ENCODE data around the gene CAMK2A.
A peak's percentile ranks its signal among the peaks of the same experiment; 100 is the strongest.

Gene CAMK2A

DNA sequence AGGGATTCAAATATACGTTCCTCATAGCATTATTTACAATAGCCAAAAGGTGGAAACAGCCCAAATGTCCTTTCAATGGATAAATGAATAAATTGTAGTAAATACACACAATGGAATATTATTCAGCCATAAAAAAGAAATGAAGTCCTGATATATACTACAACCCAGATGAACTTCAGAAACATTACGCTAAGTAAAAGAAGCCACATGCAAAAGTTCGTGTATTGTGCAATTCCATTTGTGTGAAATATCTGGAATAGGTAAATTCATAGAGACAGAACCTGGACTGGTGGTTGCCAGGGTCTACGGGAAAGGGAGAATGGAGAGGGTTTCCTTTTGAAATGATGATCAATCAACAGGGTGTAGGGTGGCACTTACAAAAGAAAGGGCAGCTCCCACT is 25.7 kb upstream of the CAMK2A start:
- no peak for DNase-seq (ENCODE audit: low spot score)

DNA sequence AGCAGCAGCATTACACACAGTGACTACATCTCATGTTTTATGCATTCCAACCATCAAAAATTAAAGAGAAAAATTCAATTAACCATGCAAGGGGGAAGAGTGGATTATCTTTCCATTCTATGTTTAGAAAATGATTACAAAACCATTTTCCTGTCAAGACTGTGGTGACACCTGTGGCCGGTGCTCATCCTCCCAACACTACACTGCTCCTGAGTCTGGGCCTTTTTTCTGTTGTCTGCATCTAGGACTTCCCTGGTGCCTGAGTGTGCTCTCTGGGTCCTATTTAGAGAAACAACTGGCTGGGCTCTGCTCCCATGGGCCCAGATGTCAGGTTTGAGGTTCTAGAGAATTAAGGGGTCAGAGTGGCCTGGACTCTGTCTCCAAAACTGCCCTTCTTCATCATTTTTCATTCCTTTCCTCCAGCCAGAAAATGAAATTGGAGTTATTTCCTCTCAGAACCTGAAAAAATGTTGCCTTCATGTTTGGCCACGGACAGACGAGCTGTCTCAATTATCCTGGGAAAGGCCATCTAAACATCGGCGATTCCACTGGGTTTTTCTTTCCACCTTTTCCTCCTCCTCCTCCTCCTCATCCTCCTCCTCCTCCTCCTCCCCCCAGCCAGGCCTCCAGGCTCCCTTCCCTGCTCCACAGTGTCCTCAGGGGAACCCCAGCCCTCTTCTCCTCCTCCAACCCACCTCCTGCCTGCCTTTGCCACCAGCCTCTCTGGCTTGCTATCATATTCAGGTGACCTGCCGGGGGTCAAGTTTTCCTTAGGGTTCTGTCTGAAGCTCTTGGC is 24.5 kb upstream of the CAMK2A start:
- no peak for DNase-seq (ENCODE audit: low spot score)

DNA sequence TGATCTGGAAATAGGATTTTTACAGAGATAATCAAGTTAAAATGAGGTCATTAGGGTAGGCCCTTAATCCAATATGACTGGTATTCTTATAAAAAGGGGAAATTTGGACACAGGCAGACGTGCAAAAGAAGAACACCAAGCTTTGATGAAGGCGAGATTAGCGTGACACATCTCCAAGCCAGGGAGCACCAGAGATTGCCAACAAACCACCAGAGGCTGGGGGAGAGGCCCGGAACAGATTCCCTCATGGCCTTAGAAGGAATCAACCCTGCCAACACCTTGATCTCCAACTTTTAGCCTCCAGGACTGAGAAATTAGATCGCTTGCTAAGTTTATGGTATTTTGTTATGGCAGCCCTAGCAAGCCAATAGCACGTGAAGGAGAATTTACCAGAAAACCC is 23.9 kb upstream of the CAMK2A start:
- DNase-seq (ENCODE audit: low spot score), result no peak

DNA sequence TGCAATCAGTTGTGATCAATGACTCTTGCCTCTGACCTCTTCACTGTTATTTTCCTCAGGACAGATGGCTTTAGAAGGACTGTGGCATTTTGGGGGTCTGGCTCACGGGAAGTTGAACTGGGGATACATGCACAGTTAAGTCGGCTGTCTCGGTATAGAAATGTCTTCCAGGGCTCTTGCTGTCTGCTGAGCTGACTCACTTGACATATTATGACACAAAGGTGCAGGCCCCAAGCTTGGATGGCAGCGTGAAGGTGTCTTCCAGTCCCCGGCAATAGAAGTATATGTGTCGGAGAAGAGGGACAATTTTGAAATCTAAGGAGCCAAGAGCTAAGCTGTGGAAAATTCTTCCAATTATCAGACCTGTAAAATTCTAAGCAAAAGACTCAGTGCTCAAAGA is 22.9 kb upstream of the CAMK2A start:
- DNase-seq (ENCODE audit: low spot score), result no peak

DNA sequence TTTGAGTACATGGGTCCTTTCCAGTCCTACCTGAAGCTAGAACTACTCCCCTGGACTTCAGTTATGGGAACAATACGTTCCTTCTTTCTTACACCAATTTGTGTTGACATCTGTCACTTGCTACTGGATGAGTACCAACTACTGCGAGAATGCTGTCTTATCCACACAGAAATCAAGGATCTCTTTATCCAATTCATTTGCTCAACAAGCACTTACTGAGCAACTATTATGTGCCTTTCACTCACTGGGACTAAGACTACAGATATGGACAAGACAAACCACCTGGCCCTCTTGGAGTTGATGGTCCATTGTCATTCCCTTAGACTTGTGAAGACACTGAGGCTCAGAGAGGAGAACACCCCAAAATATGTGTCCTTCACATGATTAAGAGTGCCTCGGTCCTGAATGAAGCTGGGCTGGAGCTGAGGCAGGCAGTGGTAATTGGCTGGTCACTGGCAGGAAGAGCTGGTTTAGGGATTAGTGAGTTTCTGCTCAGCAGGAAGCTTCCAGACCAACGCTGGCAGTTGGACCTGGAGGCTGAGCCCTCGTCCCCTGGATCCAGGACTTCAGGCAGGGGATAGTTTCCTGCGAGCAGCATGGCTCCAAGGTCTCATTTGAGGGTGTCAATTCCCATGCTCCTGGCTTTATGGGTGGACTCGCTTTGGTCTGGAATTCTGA is 21.6 kb upstream of the CAMK2A start:
- no peak for DNase-seq (ENCODE audit: low spot score)

DNA sequence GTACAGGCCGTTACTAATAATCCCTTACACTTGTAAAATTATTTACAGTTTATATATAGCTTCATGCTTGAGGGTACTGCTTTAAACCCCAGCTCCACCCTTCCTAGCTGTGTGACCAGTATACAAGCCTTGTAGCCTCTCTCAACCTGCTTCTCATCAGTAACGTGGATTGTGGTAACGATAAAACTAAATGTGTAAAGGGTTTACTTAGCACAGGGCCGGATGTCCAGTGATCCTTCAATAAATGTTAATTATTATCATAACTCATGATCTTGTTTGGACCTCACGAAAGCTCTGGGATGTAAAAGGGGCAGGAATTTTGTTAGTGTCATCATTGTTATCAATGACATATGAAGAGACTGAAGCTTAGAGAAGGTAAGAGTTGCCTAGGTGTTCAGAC is 20.7 kb upstream of the CAMK2A start:
- no peak for DNase-seq (ENCODE audit: low spot score)

DNA sequence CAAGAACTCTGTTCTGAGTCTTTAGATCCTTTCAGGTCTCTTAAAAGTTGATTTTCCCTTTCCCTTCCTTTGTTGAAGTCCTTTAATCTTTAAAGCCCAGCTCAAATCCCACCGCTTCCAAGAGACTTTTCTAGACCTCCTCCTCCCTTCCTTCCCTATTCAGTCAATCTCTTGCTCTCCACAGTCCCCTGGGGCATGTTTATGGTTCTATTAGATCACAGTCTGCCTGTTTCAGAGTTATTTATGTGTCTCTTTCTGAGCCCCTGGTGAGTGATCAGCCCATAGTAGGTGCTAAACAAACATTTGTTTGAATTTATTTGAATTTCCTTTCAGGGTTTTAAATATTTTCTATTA is 20.3 kb upstream of the CAMK2A start:
- DNase-seq (ENCODE audit: low spot score), result no peak

DNA sequence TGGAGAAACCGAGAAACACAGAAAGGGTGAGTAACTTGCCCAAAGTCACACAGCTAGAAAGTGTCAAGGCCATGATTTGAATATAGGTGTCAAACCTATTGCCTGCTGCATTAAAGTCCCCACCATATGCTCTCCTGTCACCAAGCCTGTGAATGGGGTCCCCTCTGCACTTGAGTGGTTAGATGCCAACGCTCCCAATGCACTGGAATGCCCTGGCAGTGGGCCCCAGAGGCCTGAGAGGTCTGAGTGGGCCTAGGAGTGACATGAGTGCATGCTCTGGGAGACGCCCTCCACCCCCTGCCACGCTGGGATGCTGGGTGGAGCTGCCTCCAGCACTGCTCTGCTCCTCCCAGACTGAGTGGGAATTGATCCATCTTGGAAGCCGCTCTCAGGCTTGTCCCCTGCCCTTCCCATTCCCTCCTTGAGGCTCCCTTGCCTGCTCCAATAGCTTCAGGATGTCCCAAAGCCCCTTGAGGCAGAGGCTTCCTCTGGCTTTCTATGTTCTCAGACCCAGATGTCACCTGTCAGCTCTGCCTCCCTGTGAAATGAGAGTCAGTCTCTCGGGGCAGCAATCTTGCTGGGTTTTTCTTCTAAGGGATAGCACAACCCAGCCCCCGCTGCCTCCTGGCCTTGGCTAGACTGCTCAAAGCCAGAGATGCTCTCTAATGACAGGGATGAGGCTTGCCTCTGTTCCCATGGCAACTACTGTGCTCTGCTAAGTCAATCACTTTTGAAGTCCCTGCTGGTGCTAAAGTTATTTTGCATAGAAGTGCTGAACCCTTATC is 19.7 kb upstream of the CAMK2A start:
- peak; percentile 64 for DNase-seq (ENCODE audit: low spot score)

DNA sequence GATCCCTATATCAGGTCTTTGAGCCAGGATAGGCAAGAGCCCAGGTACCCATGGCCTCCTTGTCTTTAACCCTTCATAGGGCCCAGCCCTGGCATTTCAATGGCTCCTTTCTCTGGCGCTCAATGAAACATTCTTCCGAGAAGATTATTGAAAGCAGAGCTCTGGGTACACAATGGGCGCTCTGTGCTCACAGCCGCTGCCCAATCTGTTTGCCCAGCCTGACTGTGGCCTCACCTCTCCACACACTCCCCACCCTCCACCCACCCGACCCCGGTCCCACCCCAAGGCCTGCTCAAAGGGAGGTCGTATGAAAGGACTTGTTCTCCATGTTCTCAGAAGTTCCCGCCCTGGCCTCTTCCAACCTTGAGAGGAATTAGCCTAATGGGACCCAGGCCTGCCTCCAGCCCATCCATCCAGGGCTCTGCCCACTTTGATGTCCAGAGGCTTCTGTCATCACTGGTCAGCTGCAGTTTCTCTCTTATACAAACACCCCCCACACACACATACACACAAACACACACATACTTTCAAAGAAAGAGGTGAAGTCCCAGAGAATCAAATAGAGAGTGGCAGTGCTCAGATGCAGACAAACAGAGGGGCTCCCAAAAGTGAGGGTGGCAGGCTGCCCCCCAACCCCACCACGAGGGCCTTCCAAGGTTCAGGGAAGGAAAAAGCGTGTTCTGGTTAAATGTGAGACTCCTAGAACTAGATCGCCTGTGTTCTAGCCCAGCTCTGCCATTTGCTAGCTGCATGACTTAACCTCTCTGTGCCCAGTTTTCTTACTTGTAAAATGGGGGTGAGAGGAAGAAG is 18.2 kb upstream of the CAMK2A start:
- DNase-seq (ENCODE audit: low spot score), result no peak

DNA sequence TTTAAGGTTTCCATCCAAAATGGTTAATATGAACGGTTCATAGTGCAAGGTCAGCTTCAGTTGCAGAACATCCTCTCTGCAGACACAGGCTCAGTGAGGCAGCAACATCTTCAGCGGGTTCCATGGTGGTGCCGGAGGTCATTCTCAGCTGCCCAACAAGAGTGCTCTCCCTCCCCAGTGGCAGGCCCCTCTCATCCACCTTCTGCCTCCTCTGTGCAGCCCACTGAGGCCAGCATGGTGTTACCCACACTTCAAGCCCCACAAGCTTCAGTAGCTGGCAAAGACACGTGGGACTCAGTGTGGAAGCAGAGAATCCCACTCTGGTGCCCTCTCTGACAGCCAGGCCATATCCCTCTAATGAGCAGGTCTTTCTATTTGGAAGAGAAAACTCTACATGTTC is 17.2 kb upstream of the CAMK2A start:
- no peak for DNase-seq (ENCODE audit: low spot score)

DNA sequence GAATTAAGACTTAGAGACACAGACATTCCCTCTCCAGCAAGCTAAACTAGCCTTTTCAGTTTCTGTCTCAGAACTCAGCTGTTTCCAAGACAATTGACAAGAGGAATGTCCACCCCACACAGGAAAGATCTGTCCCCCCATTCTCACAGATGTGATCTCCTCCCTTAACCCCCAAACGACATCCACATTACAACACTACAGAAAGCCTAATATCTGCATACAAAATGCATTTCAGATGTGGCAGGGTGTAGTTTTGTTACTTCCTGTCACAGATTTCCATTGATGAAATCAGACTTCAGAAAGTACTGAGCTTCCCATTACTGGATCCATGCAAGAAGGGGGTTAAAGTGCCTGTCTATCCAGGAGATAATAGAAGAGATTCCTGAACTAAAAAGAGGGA is 16.0 kb upstream of the CAMK2A start:
- DNase-seq (ENCODE audit: low spot score), result no peak

DNA sequence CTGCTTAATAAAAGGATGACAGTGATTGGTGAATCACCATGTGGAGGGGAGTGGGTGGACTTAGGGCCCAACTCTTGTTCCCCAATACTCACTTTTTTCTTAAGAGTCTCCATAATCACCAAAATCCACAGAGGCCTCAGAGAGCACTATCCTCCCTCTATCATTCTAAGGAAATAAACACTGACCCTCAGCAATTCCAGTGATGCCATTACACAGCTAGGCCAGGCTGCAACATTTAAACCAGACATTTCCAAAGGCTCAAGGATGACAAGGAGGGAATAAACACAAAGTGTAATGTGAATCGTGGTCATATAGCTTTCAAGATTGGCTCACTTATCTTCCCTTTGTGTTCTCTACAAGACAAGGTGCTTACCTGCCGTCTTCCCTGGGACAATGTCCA is 15.5 kb upstream of the CAMK2A start:
- DNase-seq (ENCODE audit: low spot score), result no peak

DNA sequence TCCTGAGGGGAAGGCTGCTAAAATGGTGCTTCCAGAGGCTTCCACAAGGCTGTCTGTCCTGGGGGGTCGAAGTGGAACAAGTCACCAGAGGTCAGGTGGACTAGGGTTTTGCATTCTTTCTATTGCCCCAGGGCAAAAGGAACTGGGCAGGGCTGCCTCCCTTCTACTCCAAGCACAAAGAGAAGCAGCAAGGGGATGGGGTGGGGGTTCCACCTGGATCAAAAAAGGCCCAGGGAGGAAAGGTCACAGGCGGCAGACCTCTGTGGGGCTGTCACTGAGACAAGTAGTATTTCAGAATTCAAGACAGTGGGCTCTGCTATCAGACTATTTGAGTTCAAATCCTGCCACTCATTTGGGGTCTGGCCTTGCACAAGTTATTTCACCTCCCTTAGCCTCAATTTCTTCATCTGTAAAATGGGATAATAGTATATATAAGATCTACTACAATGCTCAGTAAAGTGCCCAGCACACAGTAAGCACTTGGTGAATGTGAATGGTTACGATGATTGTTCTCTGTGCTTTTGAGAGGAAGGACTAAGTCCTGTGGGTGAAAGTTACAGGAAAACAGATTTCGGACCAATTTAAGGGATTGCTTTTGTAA is 15.0 kb upstream of the CAMK2A start:
- DNase-seq (ENCODE audit: low spot score), result no peak

DNA sequence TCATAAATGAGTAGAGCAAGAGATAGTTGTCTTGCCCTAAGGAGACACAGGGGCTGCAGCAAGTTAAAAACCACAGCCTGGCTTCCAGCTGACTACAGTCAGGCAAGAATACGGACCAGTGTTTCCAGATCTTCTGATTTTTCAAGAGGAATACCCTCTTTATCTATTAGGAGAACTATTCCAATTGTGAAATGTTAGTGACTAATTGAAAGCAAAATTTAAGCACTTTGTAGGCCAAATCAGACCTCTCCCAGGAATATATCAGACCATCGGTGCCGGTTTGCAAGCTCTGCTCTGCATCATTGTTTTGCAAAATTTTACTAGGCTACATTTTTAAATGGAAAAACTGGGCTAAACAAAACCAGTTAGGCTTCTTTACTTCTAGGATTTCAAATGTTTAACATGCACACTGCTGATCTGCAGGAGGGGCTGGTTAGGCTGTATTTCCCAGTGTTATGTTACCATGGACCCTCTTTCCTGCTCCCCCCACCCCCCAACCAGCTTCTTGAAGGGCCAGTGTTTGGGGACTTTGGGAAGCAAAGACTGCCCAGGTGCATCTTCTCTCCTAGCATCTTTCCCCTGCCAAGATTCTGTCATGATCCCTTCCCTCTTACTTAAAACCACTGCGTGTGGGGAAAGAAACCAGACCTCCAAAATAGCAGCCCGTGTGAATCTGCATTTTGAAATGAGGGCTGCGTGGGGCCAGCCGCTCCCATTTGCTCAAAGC is 14.2 kb upstream of the CAMK2A start:
- no peak for DNase-seq (ENCODE audit: low spot score)

DNA sequence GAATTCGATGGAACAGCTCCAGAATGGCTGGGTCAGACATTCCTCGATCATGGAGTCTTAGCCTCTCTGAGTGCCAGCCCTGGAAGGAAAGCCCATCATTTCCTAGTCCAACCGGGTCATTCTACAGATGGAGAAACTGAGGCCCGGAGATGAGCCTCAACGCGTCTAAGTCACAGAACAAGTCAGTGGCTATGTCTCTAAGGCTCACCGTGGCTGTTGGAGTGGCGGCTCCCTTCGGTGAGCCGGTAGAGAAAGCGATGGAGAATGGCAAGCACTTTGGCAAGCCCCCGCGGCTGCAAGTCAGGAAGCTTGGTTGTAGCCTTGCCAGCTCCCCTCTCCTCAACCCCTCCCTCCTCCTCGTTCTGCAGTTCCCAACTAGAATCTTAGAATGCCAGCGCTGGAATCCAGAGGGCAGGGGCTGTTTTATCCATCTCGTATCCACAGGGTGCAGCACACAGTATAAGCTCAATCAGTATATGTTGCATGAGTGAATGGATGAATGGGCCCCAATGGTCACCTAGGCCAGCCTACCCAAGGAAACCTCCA is 13.6 kb upstream of the CAMK2A start:
- no peak for DNase-seq (ENCODE audit: low spot score)

DNA sequence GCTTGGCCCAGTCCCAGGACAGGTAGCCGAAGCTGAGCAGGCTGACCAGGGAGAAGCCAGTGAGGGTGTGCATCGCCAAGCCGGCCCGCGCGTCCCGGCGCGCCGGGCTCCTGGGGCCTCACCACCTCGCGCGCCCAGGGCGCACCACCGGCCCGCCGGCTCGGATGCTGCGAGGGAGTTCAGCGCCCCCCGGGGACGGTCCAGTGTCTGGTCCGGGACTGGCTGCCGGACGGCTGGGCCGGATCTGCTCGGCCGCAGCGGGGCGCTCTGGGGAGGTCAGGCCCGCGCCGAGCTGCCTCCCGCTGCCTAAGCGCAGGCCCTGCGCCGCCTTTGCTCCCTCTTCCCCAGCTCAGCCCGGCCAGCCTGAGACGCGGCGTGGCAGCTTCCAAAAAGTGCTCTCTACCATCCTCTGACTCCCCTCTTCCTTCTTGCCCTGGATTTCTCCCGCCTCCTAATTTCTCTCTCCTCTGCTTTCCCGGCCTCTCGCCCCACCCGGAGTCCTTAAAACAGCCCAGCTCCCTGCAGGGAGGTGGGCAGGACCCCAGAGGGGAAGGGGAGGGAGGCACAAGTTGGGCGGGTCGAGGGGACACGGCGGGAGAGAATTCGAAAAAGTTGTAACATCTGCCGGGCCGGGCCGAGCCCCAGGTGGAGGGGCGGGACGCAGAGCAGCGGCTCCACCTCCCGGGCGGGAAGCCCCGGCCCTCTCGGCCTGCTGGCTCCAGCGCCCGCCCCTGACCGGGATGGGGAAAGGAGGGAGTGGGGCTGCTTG is 12.9 kb upstream of the CAMK2A start, which contains the start of gene ARSI:
Gene ARSI (minus strand): TSS at position 605 of the 769 bp plus-strand sequence. CDS start 532 bp downstream, at position 73.
- DNase-seq (ENCODE audit: low spot score), result no peak

DNA sequence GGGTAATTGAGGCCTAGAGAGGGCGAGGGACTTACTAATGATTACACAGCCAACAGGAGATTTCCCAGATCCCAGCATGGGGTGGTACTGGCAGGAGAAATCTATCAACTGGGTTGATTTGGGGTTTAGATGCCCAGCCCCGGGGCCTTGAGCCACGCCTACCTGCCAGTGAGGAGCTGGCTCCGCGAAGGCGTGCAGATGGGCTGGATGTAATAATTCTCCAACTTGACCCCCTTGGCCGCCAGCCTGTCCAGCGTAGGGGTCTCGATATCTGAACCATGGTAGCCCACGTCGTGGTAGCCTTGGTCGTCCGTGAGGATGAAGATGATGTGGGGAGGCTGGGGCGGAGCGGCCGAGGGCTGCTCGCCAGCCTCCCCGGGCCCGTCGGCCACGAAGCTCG is 12.3 kb upstream of the CAMK2A start:
- DNase-seq (ENCODE audit: low spot score), result no peak

DNA sequence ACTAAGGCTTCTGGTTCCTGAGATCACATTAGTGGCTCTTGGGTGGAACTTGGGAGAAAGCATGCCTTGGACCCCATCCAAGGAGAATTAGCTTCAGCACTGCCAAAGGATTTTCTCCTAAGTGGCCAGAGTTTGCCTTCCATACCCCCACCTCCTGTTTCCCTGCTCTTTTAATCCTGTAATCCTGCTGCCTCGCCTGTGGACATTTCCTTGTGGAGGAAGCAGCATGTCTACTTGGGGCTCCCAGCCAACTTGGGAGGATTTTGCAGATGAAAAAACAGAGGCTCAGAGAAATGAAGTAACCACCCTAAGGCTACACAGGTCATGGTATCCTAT is 11.6 kb upstream of the CAMK2A start:
- no peak for DNase-seq (ENCODE audit: low spot score)

DNA sequence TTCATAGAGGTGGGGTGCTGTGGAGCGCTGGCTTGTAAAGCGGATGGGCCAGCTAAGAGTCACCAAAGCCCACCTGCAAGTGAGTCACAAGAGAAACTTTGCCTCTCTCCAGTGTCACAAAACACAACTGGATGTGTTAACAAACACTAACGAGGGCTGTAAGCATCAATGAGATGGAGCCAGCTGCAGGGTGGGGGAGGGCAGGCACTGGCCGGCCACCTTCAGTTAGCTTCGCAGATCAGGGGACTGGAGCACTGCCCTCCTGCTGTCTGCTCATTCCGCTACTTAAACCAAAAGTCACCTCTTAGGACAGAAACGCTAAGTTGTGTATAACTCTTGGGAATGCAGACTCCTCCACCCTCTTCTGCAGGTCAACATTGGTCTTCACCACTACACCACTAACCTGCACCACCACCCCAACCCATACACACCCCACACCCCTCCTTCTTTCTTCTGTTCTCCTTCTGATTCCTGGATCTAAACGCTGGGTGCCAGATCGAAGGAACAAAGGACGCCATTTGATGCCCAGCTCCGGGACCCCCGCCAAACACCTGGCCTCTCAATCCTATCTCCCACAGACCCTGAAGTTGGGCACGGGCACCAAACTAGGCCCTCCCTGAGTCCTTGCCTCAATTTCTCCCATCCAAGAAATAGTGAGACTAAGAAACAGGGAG is 11.1 kb upstream of the CAMK2A start:
- no peak for DNase-seq (ENCODE audit: low spot score)

Data from Ammon's horn (tissue), 1 donor.